ENCODE measurements around the gene NPIPB6. TPM values are rescaled to one million over a fixed set of nuclear protein-coding genes. Genes with fewer than 3 reads are reported as not detected.

The NPIPB6 gene
- total RNA-seq: 1.2 and 1.3 TPM in 2 replicates

GRCh38 chr16:28363408-28363807 is at the start of gene NPIPB6:
Gene NPIPB6 (minus strand): TSS chr16:28363508. CDS start chr16:28362822, 686 bp downstream.

GRCh38 chr16:28403220-28404072 is 40.1 kb upstream of the NPIPB6 start, which contains the start of gene EIF3CL:
Gene EIF3CL (minus strand): TSS chr16:28403841. CDS start chr16:28403618, 223 bp downstream.

Other genes with a start within 250 kb of the NPIPB6 start
- 98.5 and 115 TPM in 2 replicates for gene XPO6, start 151.5 kb downstream of the NPIPB6 start, total RNA-seq
- gene SBK1, start 71.0 kb downstream of the NPIPB6 start, total RNA-seq: not detected in 2 replicates
- 72.8 and 213 TPM in 2 replicates for gene EIF3CL, start 40.3 kb upstream of the NPIPB6 start, total RNA-seq
- not detected in 2 replicates for gene NPIPB7, start 108.8 kb upstream of the NPIPB6 start, total RNA-seq
- gene CLN3, start 128.6 kb upstream of the NPIPB6 start, total RNA-seq: 14.8 and 15.4 TPM in 2 replicates
- gene APOBR, start 131.1 kb upstream of the NPIPB6 start, total RNA-seq: not detected in 2 replicates
- not detected in 2 replicates for gene IL27, start 143.3 kb upstream of the NPIPB6 start, total RNA-seq
- 22.1 and 37.0 TPM in 2 replicates for gene NUPR1, start 175.5 kb upstream of the NPIPB6 start, total RNA-seq
- gene SGF29, start 190.4 kb upstream of the NPIPB6 start, total RNA-seq: 6.1 and 6.2 TPM in 2 replicates
- not detected in 2 replicates for gene SULT1A2, start 233.5 kb upstream of the NPIPB6 start, total RNA-seq
- gene SULT1A1, start 246.5 kb upstream of the NPIPB6 start, total RNA-seq: 2.5 and 7.5 TPM in 2 replicates

Data from aortic smooth muscle cell (primary cell).